H1 (cell line): Measurements from ENCODE around the gene ZNF225. TPM values are rescaled to one million over a fixed set of nuclear protein-coding genes. Genes with fewer than 3 reads are reported as not detected.
"Not testable (repeated sequence)": the region's sequence is repeated elsewhere in the genome, so short reads cannot be mapped to it uniquely, and the experiment has no call there.

Source experiments
- CTCF ChIA-PET: fragments of 300-600 bp; sonication (Branson Sonifier 250); formaldehyde crosslinking; loops from one replicate; lab custom pipeline; 2021; ENCODE audit not compliant: partially characterized antibody; lab: Charles Lee
- POLR2A ChIA-PET: fragments of 300-600 bp; sonication (Branson Sonifier 250); formaldehyde crosslinking; loops from one replicate; lab custom pipeline; 2021; ENCODE audit warnings: inconsistent platforms; ENCODE audit not compliant: partially characterized antibody; lab: Charles Lee
- DNase-seq, 2 experiments: peaks; one replicate each; pipeline versions ENCODE4 v3.0.0 to v3.0.0-alpha.2; 2010 to 2022; ENCODE audit warnings: low spot score in 2 of 2, low read depth in 1 of 2, mixed read lengths in 1 of 2
- FAIRE-seq: peaks from 2 replicates; lab custom pipeline; 2011; peaks lifted over from hg19 to GRCh38; lab: Jason Lieb, UNC
- H2AFZ ChIP-seq: 2 replicates; pipeline ENCODE4 v1.8.1; 2012; ENCODE audit warnings: low read length, inconsistent platforms
- H2AK5ac ChIP-seq: 2 replicates; pipeline ENCODE4 v1.6.1; 2013; ENCODE audit warnings: low read depth, low read length
- H2BK120ac ChIP-seq: replicated peaks from 2 replicates; pipeline ENCODE3; 2013; ENCODE audit warnings: low read depth, low read length, inconsistent platforms
- H2BK12ac ChIP-seq: 2 replicates; pipeline ENCODE4 v1.6.1; 2013; ENCODE audit warnings: low read depth, low read length
- H2BK15ac ChIP-seq: 2 replicates; pipeline ENCODE4 v1.6.1; 2013; ENCODE audit warnings: low read length
- H2BK20ac ChIP-seq: 2 replicates; pipeline ENCODE4 v1.6.1; 2013; ENCODE audit warnings: low read length
- H2BK5ac ChIP-seq: 2 replicates; pipeline ENCODE4 v1.6.1; 2013; ENCODE audit warnings: low read depth, low read length
- H3K14ac ChIP-seq: 2 replicates; pipeline ENCODE4 v1.6.1; 2013; ENCODE audit warnings: inconsistent platforms; ENCODE audit not compliant: insufficient read length
- H3K18ac ChIP-seq: 2 replicates; pipeline ENCODE4 v1.6.1; 2013; ENCODE audit warnings: low read length; ENCODE audit errors: extremely low read depth
- H3K23ac ChIP-seq: 2 replicates; pipeline ENCODE4 v1.6.1; 2013; ENCODE audit warnings: inconsistent platforms; ENCODE audit not compliant: insufficient read length
- H3K23me2 ChIP-seq: 2 replicates; pipeline ENCODE4 v1.6.1; 2013; ENCODE audit warnings: low read depth, low read length
- H3K27ac ChIP-seq: 2 replicates; pipeline ENCODE4 v1.6.1; 2011; ENCODE audit warnings: low read depth, low read length, inconsistent platforms
- H3K27me3 ChIP-seq, 4 experiments: replicated peaks in 1 of 4; 1 replicate in 1 of 4; 2 replicates in 3 of 4; pipeline versions ENCODE4 v1.6.1 to v1.8.1; 2011 to 2013; ENCODE audit warnings: low read length in 3 of 4, mild to moderate bottlenecking in 3 of 4, inconsistent platforms in 2 of 4, mixed read lengths in 2 of 4, moderate library complexity in 1 of 4; ENCODE audit not compliant: control insufficient read depth in 3 of 4, insufficient read depth in 3 of 4; ENCODE audit errors: extremely low read depth in 1 of 4
- H3K36me3 ChIP-seq, 4 experiments: 2 replicates each; pipeline versions ENCODE4 v1.6.1 to v1.8.1; 2011 to 2013; ENCODE audit warnings: mild to moderate bottlenecking in 4 of 4, low read length in 3 of 4, moderate library complexity in 2 of 4, control low read depth in 1 of 4, inconsistent platforms in 1 of 4; ENCODE audit not compliant: insufficient read depth in 4 of 4, control insufficient read depth in 2 of 4
- H3K4ac ChIP-seq: replicated peaks from 2 replicates; pipeline ENCODE3; 2013; ENCODE audit warnings: low read length, low read depth, mixed read lengths, inconsistent platforms; ENCODE audit not compliant: insufficient read length
- H3K4me1 ChIP-seq, 4 experiments: replicated peaks in 1 of 4; 1 replicate in 1 of 4; 2 replicates in 3 of 4; pipeline versions ENCODE4 v1.6.1 to v1.8.1; 2011 to 2013; ENCODE audit warnings: low read length in 3 of 4, inconsistent platforms in 2 of 4, mixed read lengths in 1 of 4; ENCODE audit not compliant: insufficient read depth in 4 of 4, control insufficient read depth in 3 of 4
- H3K4me2 ChIP-seq, 2 experiments: 2 replicates each; pipeline versions ENCODE4 v1.6.1 to v1.8.1; 2011 to 2013; ENCODE audit warnings: low read depth in 2 of 2, low read length in 2 of 2, control low read depth in 1 of 2, inconsistent platforms in 1 of 2, mild to moderate bottlenecking in 1 of 2; ENCODE audit not compliant: insufficient read depth in 1 of 2
- H3K4me3 ChIP-seq, 4 experiments: fragments of 200-600, 300-600 bp in 1 of 4; sonication (generic), shearing (Covaris generic), sonication (Bioruptor Twin) in 1 of 4; 2 replicates each; pipeline versions ENCODE4 v1.5.1 to v1.8.1; 2011 to 2016; ENCODE audit warnings: low read length in 4 of 4, low read depth in 3 of 4, control low read depth in 2 of 4, inconsistent platforms in 2 of 4, mild to moderate bottlenecking in 2 of 4, mixed read lengths in 1 of 4, moderate library complexity in 1 of 4; ENCODE audit not compliant: insufficient read depth in 2 of 4; ENCODE audit errors: extremely low read depth in 1 of 4
- H3K56ac ChIP-seq: replicated peaks from 2 replicates; pipeline ENCODE3; 2013; ENCODE audit warnings: low read depth, mild to moderate bottlenecking, mixed read lengths, low read length, inconsistent platforms; ENCODE audit not compliant: insufficient read length
- H3K79me1 ChIP-seq: 2 replicates; pipeline ENCODE4 v1.6.1; 2013; ENCODE audit warnings: low read depth, low read length, control low read depth
- H3K79me2 ChIP-seq, 2 experiments: 2 replicates each; pipeline versions ENCODE4 v1.6.1 to v1.8.1; 2012 to 2013; ENCODE audit warnings: low read length in 2 of 2, mild to moderate bottlenecking in 2 of 2, inconsistent platforms in 1 of 2; ENCODE audit not compliant: insufficient read depth in 2 of 2, control insufficient read depth in 1 of 2
- H3K9ac ChIP-seq, 4 experiments: replicated peaks in 1 of 4; 1 replicate in 1 of 4; 2 replicates in 3 of 4; pipeline versions ENCODE4 v1.6.1 to v1.8.1; 2011 to 2013; ENCODE audit warnings: low read depth in 3 of 4, low read length in 3 of 4, control low read depth in 2 of 4, mild to moderate bottlenecking in 2 of 4, moderate library complexity in 2 of 4, inconsistent platforms in 1 of 4; ENCODE audit errors: extremely low read depth in 1 of 4
- H3K9me3 ChIP-seq, 2 experiments: 2 replicates each; pipeline versions ENCODE4 v1.6.1 to v1.8.1; 2012 to 2013; ENCODE audit warnings: mild to moderate bottlenecking in 2 of 2, moderate library complexity in 2 of 2, control low read depth in 1 of 2, inconsistent platforms in 1 of 2, low read depth in 1 of 2, low read length in 1 of 2, mixed read lengths in 1 of 2; ENCODE audit not compliant: insufficient read depth in 2 of 2
- H4K20me1 ChIP-seq, 2 experiments: replicated peaks in 1 of 2; 2 replicates each; pipeline versions ENCODE3 to v1.8.1; 2011 to 2013; ENCODE audit warnings: inconsistent platforms in 2 of 2, low read length in 2 of 2, mild to moderate bottlenecking in 1 of 2; ENCODE audit not compliant: insufficient read depth in 2 of 2, control insufficient read depth in 1 of 2
- H4K5ac ChIP-seq: 2 replicates; pipeline ENCODE4 v1.6.1; 2013; ENCODE audit warnings: low read length, low read depth, mixed read lengths, inconsistent platforms; ENCODE audit not compliant: insufficient read length
- H4K8ac ChIP-seq: 2 replicates; pipeline ENCODE4 v1.8.0; 2013; ENCODE audit warnings: mild to moderate bottlenecking, moderate library complexity, low read length, inconsistent platforms; ENCODE audit not compliant: insufficient read depth; ENCODE audit errors: extremely low read depth
- H4K91ac ChIP-seq: replicated peaks from 2 replicates; pipeline ENCODE3; 2013; ENCODE audit warnings: low read length, mixed read lengths, inconsistent platforms; ENCODE audit not compliant: insufficient read length
- WGBS, 2 experiments: shearing (Covaris generic) in 1 of 2; methylation state at CpG; one replicate each; pipeline versions ENCODE4 v1.1.6 to v1.1.7; 2013 to 2015; ENCODE audit warnings: low lambda C conversion rate in 2 of 2, mixed read lengths in 2 of 2, inconsistent platforms in 1 of 2, low coverage in 1 of 2, missing lambda C conversion rate in 1 of 2; ENCODE audit not compliant: insufficient replicate concordance in 2 of 2, insufficient coverage in 1 of 2, insufficient read length in 1 of 2; ENCODE audit errors: extremely low coverage in 1 of 2, missing lambda C conversion rate in 1 of 2; 5-methylcytosine and 5-hydroxymethylcytosine counted together
- polyA plus RNA-seq, 7 experiments: library from polyadenylated mRNA; depleted of rRNA in 3 of 7; stranded (reverse) in 5 of 7; unstranded in 2 of 7; fragments of >200 nt in 5 of 7; fragments of 200-250 nt in 2 of 7; gene quantifications; 1 replicate in 5 of 7; 2 replicates in 1 of 7; 4 replicates in 1 of 7; pipeline versions ENCODE4 v1.2.1 to v1.2.3, GENCODE V29; 2011 to 2013; ENCODE audit warnings: missing spikeins in 2 of 7, mixed read lengths in 2 of 7
- total RNA-seq: library from RNA; stranded (reverse); fragmentation: NEBNext Ultra II Directional; extraction: Animal tissue kit (Norgen Biotek cat#: 25700); gene quantifications from 2 replicates; pipeline ENCODE4 v1.2.1, GENCODE V29; 2021

ZNF225 gene
- total and polyA plus RNA-seq, 2 of the 8 experiments (the other 6 are each of a cell fraction or from before 2014, with no cell fraction given) = 0.98 to 5.0 TPM

DNA sequence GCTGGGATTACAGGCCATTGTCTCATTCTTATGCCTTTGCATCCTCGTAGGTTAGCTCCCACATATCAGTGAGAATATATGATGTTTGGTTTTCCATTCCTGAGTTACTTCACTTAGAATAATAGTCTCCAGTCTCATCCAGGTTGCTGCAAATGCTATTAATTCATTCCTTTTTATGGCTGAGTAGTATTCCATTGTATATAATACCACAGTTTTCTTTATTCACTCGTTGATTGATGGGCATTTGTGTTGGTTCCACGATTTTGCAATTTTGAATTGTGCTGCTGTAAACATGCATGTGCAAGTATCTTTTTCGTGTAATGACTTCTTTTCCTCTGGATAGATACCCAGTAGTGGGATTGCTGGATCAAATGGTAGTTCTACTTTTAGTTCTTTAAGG lies 8.0 kb downstream of the ZNF225 start:
- H3K4me1 ChIP-seq, H2BK120ac ChIP-seq, H2AK5ac ChIP-seq, H3K18ac ChIP-seq, H3K4me2 ChIP-seq, H3K23ac ChIP-seq, FAIRE-seq, H2BK20ac ChIP-seq, POLR2A ChIA-PET, H4K5ac ChIP-seq, H3K4ac ChIP-seq, H3K27me3 ChIP-seq, H3K79me2 ChIP-seq, H3K9ac ChIP-seq, H4K91ac ChIP-seq, H3K79me1 ChIP-seq, H4K8ac ChIP-seq, H2BK5ac ChIP-seq, H3K23me2 ChIP-seq, H3K56ac ChIP-seq, H3K9me3 ChIP-seq, H4K20me1 ChIP-seq, H3K4me3 ChIP-seq, H2AFZ ChIP-seq, H3K27ac ChIP-seq, H3K14ac ChIP-seq, H2BK12ac ChIP-seq, CTCF ChIA-PET, H2BK15ac ChIP-seq, DNase-seq: not testable (repeated sequence)
- H3K36me3 ChIP-seq = peaks cover 0 to 17% (median 9%) of the 10 kb centered on the region in 4 experiments; a peak in 5 of 8 replicates
- 80% methylated on average over 4 of the region's 4 CpGs; no CpG with 5 or more reads in 1 of the 2 experiments for WGBS, 2 experiments
